Activated T-cell treated with anti-CD3 and anti-CD28 coated beads, Interleukin-2, amount 50 U/mL, for 48 hours (primary cell): ENCODE results near the gene SMYD5.

Source experiments
- DNase-seq, 2 experiments: peaks; one replicate each; pipeline ENCODE4 v3.0.0-alpha.2; 2020

Gene SMYD5

GRCh38 chr2:73243884-73244570 lies 30.0 kb downstream of the SMYD5 start:
- no peak for DNase-seq

DNA sequence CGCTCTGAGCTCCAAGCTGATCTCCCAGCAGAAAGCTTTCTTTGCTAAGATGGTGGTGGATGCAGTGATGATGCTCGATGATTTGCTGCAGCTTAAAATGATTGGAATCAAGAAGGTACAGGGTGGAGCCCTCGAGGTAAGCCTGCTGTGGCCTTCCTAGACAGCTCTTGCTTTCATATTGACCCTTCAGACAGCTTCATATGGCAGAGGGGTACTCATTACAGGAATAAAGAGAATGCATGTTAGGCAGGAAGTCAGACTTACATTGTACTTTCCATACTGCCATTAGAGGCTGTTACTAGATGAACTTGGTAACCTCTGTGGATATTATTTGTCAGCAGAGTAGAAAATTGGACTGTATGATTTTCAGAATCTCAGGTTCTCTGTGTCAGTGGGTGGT lies 30.5 kb downstream of the SMYD5 start:
- DNase-seq: no peak

- DNase-seq: no peak
These were observed 32.8 kb downstream of the SMYD5 start for GRCh38 chr2:73246850-73247249.

DNA sequence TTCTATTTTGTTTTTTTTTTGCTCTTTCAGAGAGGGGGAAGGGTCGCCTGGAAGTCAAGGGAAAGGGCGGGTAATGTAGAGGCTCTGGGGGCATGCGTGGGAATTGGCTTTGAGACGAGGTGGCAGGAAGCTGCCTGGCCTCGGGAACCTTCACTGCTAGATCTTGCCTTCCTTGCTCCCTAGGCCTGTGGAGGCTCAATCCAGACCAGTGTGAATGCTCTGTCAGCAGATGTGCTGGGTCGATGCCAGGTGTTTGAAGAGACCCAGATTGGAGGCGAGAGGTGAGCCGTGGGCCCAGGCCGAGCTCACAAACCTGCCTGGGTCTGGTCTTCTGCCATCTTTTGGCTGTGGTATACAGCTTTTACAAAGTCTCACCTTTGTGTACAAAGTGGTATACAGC lies 35.6 kb downstream of the SMYD5 start:
- DNase-seq: no peak

GRCh38 chr2:73250872-73251846 lies 37.1 kb downstream of the SMYD5 start:
- no peak for DNase-seq

DNA sequence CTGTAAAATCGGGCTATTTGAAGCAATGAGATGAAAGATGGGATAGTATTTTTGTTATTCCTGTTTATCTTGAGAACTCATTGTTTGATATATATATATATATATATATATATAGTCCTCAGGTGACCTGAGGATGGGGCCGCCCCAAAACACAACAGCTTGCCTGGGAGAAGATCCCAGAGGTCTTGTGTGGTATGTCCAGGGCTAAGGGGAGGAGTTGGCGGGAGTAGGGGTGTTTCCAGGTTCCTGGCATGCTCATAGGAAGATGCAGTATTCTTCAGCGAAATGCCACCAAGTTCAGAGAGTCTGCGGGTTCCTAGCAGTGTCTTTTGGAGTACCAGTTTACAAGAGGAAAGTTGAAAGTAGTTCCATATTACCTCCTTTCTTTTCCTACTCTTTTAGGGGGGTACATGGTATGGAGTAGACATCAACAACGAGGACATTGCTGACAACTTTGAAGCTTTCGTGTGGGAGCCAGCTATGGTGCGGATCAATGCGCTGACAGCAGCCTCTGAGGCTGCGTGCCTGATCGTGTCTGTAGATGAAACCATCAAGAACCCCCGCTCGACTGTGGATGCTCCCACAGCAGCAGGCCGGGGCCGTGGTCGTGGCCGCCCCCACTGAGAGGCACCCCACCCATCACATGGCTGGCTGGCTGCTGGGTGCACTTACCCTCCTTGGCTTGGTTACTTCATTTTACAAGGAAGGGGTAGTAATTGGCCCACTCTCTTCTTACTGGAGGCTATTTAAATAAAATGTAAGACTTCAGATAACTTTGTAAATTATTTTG lies 38.4 kb downstream of the SMYD5 start:
- DNase-seq: no peak

DNA sequence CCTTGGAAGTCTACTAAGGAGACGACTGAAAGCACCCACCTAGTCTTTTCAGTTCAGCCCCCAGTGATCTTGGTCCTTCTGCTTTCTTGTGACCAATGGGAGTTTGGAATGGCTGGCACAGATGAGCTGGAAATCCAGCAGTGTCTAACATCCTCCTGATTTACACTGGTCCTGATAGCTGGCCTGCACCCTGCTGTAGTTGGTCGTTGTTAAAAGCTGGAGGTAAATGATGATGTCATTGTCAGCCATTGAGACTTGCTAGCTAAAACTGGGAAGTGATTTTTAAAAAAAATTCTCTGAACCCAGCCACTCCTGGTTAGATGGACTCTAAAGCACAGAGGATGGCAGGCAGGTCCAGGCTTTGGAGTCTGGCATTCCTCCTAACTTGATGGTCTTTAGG lies 39.4 kb downstream of the SMYD5 start:
- DNase-seq: no peak

DNA sequence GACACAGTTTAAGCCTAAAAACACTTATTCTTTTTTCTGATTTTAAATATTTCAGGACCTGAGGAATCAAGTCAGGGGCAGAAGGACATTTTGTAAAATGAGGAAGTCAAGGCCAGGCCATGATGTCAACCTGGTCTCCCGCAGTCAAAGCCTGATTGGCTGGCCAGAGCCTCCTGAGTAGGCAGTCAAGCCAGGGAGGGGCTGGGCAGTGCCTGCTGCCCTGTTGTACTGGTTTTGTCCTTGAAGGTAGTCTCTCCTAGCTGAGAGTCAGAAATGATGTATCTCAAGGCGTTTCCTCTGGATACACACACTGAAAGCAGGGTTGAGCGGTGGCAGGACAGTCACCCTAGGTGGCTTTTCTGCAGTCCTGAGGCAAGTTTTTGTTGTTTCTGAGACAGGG lies 39.9 kb downstream of the SMYD5 start:
- no peak for DNase-seq

GRCh38 chr2:73254343-73255006 lies 40.4 kb downstream of the SMYD5 start:
- no peak for DNase-seq

DNA sequence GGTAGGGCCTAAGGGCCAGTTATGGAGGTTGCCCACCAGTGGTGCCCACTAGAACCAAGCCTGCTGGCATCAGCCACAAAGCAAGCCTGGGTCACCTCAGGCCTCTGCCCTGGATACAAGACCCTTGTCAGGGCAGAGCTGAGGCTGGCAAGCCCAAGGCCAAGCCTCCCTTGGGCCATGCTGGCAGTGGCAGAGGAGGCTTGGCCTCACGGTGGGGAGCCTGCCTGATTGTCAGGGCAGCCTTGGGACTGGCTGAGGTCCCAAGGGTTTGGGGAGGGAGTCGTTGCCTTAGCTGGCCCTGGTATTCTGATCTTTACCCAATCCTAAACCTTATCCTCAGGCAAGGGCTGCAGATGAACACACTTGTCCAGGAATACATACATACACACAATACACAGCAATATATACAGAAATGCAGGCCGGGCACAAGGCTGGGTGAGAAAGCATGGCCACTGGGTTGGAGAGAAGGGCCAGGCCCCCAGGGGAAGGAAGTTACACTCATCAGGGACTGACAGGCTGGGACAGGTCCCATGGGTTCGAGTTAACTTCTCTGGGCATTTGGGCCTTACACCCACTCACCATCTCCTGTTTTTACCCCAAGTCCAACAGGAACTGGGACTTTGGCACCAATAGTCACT lies 41.1 kb downstream of the SMYD5 start:
- DNase-seq: no peak

GRCh38 chr2:73255907-73256617 lies 42.0 kb downstream of the SMYD5 start:
- DNase-seq: no peak

- no peak for DNase-seq
These were observed 42.5 kb downstream of the SMYD5 start for GRCh38 chr2:73256618-73256922.

DNA sequence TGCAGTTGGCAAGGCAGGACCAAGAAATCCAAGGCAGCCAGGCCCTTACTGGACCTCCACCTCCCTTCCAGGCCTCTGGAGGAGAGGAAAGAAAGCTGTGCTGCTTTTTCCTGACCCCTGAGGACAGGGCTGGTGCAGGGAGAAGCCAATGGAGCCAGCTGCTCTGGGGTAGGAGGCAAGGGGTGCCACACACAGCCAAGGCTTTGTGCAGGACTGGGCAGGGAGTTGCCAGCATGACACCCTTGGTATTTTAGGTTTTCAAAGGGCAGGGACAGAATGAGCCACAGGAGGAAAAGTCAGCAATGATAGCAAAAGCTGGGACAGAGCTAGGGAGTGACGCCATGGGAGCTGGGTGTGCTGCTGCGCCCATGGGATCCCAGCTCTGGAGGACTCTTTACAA lies 43.0 kb downstream of the SMYD5 start:
- no peak for DNase-seq

- DNase-seq: no peak
These were observed 43.5 kb downstream of the SMYD5 start for GRCh38 chr2:73257425-73258125.

- DNase-seq: no peak
These were observed 44.3 kb downstream of the SMYD5 start for GRCh38 chr2:73258186-73258912.

DNA sequence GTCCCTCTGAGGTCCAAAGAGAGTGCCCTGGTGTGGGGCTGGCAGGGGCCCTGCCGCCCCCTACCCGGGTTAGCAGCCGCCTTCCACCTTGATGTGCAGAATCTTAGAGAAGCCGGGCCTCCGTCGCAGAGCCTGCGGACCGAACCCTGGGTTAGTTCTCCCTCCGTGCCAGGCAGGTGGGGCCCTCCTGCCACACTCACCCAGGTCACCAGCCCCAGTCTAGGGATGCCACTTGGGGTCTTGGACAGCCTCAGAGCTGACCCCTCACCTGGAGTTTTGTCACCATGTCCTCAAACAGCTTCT lies 44.8 kb downstream of the SMYD5 start:
- DNase-seq: no peak

- no peak for DNase-seq
These were observed 45.2 kb downstream of the SMYD5 start for GRCh38 chr2:73259276-73259675.

GRCh38 chr2:73259704-73260337 lies 45.8 kb downstream of the SMYD5 start:
- no peak for DNase-seq

DNA sequence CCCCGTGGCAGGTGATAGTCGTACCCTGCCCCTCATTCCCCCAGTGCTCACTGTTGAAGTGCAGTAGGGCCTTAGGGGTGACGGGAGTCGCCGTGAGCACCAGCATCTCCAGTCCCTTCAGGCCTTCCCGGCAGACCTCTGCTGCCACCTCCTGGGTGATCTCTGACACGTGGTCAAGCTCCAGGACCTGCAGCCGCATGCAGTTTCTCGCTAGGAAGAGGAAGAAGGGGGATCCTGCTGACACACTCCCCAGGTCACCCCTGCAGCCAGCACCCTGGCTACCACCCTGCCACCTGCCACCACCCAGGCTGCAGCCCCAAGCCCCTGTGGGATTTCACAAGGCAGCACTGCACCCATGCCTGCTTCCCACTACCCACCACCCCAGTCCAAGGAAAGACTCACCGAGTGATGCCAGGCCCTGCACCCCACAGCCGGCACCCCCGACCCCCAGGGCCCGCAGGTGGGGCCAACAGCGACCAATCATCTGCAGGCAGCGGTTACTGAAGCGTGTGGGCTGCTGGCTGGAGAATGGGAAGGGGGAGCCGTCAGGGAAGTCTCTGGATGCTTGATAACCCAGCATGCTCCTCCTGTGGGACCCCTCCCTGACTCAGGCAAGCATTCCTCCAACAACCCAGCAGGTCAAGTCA lies 46.4 kb downstream of the SMYD5 start:
- DNase-seq: no peak
